Parathyroid adenoma (tissue), 2 donors: Measurements from ENCODE around the gene KRT76.

ENCODE experiments used
- H2AFZ ChIP-seq: fragments of 300-600 bp; sonication (generic); one replicate; pipeline ENCODE4 v1.7.0; 2017; ENCODE audit warnings: antibody characterized with exemption, mild to moderate bottlenecking
- H3K27ac ChIP-seq: fragments of 300-600 bp; sonication (generic); one replicate; pipeline ENCODE4 v1.7.0; 2017
- H3K27me3 ChIP-seq: fragments of 300-600 bp; sonication (generic); one replicate; pipeline ENCODE4 v1.7.0; 2017; ENCODE audit warnings: low read length; ENCODE audit not compliant: control insufficient read depth, insufficient read depth
- H3K36me3 ChIP-seq: fragments of 300-600 bp; sonication (generic); one replicate; pipeline ENCODE4 v1.7.0; 2017; ENCODE audit warnings: low read length; ENCODE audit not compliant: control insufficient read depth, insufficient read depth
- H3K4me1 ChIP-seq: fragments of 300-600 bp; sonication (generic); one replicate; pipeline ENCODE4 v1.7.0; 2017; ENCODE audit warnings: control low read depth
- H3K4me2 ChIP-seq: fragments of 300-600 bp; sonication (generic); one replicate; pipeline ENCODE4 v1.7.0; 2017; ENCODE audit warnings: low read length
- H3K4me3 ChIP-seq: fragments of 300-600 bp; sonication (generic); one replicate; pipeline ENCODE4 v1.7.0; 2017; ENCODE audit warnings: low read depth, low read length
- H3K79me2 ChIP-seq: fragments of 300-600 bp; sonication (generic); one replicate; pipeline ENCODE4 v1.7.0; 2017; ENCODE audit warnings: control low read depth
- H3K9ac ChIP-seq: fragments of 300-600 bp; sonication (generic); one replicate; pipeline ENCODE4 v1.7.0; 2017; ENCODE audit warnings: mild to moderate bottlenecking
- H3K9me3 ChIP-seq: fragments of 300-600 bp; sonication (generic); one replicate; pipeline ENCODE4 v1.7.0; 2017; ENCODE audit warnings: low read length; ENCODE audit not compliant: control insufficient read depth
- CTCF ChIP-seq: fragments of 300-600 bp; sonication (generic); IDR thresholded peaks from one replicate; pipeline ENCODE4 v1.7.0; 2017; ENCODE audit warnings: antibody characterized with exemption, mild to moderate bottlenecking
- donor health status: primary hyperparathyroidism.

KRT76 gene

DNA sequence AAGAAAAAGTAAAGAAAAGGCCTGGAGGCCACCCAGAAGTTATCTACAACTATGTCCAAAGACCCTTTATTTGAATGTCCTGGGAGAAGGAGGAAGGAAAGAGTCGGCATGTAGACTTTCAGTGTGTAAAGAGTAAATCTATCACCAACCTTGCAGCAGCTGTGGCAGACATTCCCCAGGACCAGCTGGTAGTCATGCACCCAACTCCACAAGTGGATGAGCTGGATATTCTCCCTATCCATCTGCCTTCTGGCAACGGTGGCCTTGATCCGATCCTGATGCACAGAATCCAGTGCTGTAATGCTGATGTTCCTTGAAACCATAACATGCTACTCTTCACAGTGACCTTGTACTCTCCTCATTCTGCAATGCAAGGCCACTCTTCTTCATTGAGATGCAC is 27.3 kb downstream of the KRT76 start:
- Histone ChIP-seq H2AFZ (no peak overlapping the region), H3K27me3 (no peaks in the 10 kb centered on the region), H3K4me3 (no peak overlapping the region), H3K4me1 (no peaks in the 10 kb centered on the region), H3K4me2 (no peak overlapping the region), H3K9ac (no peak overlapping the region), H3K9me3 (no peaks in the 10 kb centered on the region), H3K36me3 (no peaks in the 10 kb centered on the region), H3K79me2 (no peaks in the 10 kb centered on the region), H3K27ac (no peak overlapping the region)
- TF ChIP-seq CTCF: no peak

GRCh38 chr12:52748578-52748977 is 28.6 kb downstream of the KRT76 start:
- no peaks in the 10 kb centered on the region for H3K9me3 ChIP-seq
- H3K27ac ChIP-seq: no peak overlapping the region
- H3K27me3 ChIP-seq: no peaks in the 10 kb centered on the region
- no peak overlapping the region for H3K9ac ChIP-seq
- H3K4me1 ChIP-seq: no peaks in the 10 kb centered on the region
- no peak overlapping the region for H3K4me3 ChIP-seq
- H3K79me2 ChIP-seq: no peaks in the 10 kb centered on the region
- H3K4me2 ChIP-seq: no peak overlapping the region
- H3K36me3 ChIP-seq: no peaks in the 10 kb centered on the region
- no peak for TF ChIP-seq CTCF
- no peak overlapping the region for H2AFZ ChIP-seq

DNA sequence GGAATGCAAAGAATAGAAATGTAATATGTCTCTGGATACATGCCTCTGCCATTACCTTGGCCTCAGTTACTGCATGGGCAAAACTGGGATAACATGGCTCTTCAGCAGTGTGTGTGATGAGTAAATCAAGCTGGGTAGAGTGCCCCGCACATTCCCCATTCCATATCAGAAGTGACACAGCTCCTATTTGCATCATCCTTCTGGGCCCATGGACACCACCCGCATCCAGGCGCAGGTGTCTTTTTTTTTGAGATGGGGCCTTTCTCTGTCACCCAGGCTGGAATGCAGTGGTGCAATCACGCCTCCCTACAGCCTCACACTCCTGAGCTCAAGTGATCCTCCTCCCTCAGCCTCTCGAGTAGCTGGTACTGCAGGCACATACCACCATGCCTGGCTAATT is 31.6 kb downstream of the KRT76 start:
- Histone ChIP-seq H3K27ac (no peak overlapping the region), H3K27me3 (no peaks in the 10 kb centered on the region), H3K9ac (no peak overlapping the region), H2AFZ (no peak overlapping the region), H3K79me2 (no peaks in the 10 kb centered on the region), H3K4me1 (peaks cover 5% of the 10 kb centered on the region), H3K36me3 (no peaks in the 10 kb centered on the region), H3K4me3 (no peak overlapping the region), H3K9me3 (no peaks in the 10 kb centered on the region), H3K4me2 (no peak overlapping the region)
- TF ChIP-seq CTCF: no peak

- no peak overlapping the region for H3K27ac ChIP-seq
- no peak overlapping the region for H3K9ac ChIP-seq
- H3K4me1 ChIP-seq: peaks cover 12% of the 10 kb centered on the region
- H3K4me2 ChIP-seq: no peak overlapping the region
- no peaks in the 10 kb centered on the region for H3K27me3 ChIP-seq
- no peaks in the 10 kb centered on the region for H3K79me2 ChIP-seq
- H3K9me3 ChIP-seq: no peaks in the 10 kb centered on the region
- no peak for TF ChIP-seq CTCF
- no peak overlapping the region for H3K4me3 ChIP-seq
- no peaks in the 10 kb centered on the region for H3K36me3 ChIP-seq
- no peak overlapping the region for H2AFZ ChIP-seq
Measured at GRCh38 chr12:52744493-52745156, 32.5 kb downstream of the KRT76 start.

DNA sequence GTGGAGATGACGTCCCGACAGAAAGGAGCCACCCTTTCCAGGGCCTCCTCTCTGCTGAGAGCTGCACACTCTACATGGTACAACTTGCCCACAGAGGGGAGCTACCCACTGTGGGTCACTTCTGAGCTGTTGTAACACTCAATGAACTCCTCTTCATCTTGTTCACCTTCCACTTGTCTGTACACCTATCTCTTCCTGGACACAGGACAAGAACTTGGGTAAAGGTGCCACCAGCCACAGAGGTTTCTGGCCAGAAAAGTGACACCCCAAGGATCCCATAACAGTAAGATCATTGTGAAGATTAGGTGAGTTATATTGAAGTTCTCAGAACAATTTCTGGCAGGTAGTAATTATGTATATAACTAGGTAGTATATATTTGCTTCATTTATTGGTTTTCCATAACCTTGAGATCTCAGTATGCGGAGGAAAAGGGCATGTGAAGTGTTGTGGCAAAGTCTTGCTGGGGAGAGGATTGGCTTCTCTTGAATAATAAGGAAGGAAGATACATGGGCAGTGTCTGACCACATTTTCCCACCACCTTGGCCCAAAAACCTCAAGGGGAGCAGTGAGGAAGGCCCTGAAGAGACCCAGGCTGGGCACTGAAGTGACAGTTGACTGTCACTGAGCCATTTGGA is 34.2 kb downstream of the KRT76 start:
- Histone ChIP-seq H3K9me3 (no peaks in the 10 kb centered on the region), H3K4me2 (no peak overlapping the region)
- no peak for TF ChIP-seq CTCF

More for the DNA sequence above, 34.2 kb downstream of the KRT76 start:
- no peak overlapping the region for H3K27ac ChIP-seq
- peaks cover 12% of the 10 kb centered on the region for H3K4me1 ChIP-seq
- no peaks in the 10 kb centered on the region for H3K27me3 ChIP-seq
- no peak overlapping the region for H3K9ac ChIP-seq
- no peaks in the 10 kb centered on the region for H3K36me3 ChIP-seq
- no peaks in the 10 kb centered on the region for H3K79me2 ChIP-seq
- H3K4me3 ChIP-seq: no peak overlapping the region
- H2AFZ ChIP-seq: no peak overlapping the region
